ENCODE results near the gene MAPT.
A peak's percentile ranks its signal among the peaks of the same experiment; 100 is the strongest.

Gene MAPT

GRCh38 chr17:46037722-46038255 lies 143.4 kb downstream of the MAPT start:
- DNase-seq, result no peak

- no peak for DNase-seq
Observed at GRCh38 chr17:46038414-46038813, 144.1 kb downstream of the MAPT start.

- no peak for DNase-seq
Observed at GRCh38 chr17:46038937-46039336, 144.6 kb downstream of the MAPT start.

GRCh38 chr17:46039592-46040186 lies 145.3 kb downstream of the MAPT start:
- no peak for DNase-seq

GRCh38 chr17:46042246-46042645 lies 147.9 kb downstream of the MAPT start:
- DNase-seq, result no peak

GRCh38 chr17:46042925-46043324 lies 148.6 kb downstream of the MAPT start:
- no peak for DNase-seq

- no peak for DNase-seq
Observed at GRCh38 chr17:46043606-46044005, 149.3 kb downstream of the MAPT start.

GRCh38 chr17:46044286-46044928 lies 150.1 kb downstream of the MAPT start:
- peak; percentile 56 for DNase-seq

GRCh38 chr17:46044989-46045388 lies 150.6 kb downstream of the MAPT start:
- no peak for DNase-seq

GRCh38 chr17:46045639-46046038 lies 151.3 kb downstream of the MAPT start:
- DNase-seq, result no peak

GRCh38 chr17:46046957-46047356 lies 152.6 kb downstream of the MAPT start:
- DNase-seq, result no peak

GRCh38 chr17:46047398-46047797 lies 153.0 kb downstream of the MAPT start:
- no peak for DNase-seq

GRCh38 chr17:46047856-46048255 lies 153.5 kb downstream of the MAPT start:
- DNase-seq, result no peak

- no peak for DNase-seq
Observed at GRCh38 chr17:46049656-46050055, 155.3 kb downstream of the MAPT start.

- DNase-seq, result no peak
Observed at GRCh38 chr17:46053911-46054534, 159.7 kb downstream of the MAPT start.

GRCh38 chr17:46056800-46057304 lies 162.5 kb downstream of the MAPT start:
- no peak for DNase-seq

GRCh38 chr17:46057366-46057765 lies 163.0 kb downstream of the MAPT start:
- DNase-seq, result no peak

- DNase-seq, result no peak
Observed at GRCh38 chr17:46059486-46059885, 165.1 kb downstream of the MAPT start.

- no peak for DNase-seq
Observed at GRCh38 chr17:46060461-46060860, 166.1 kb downstream of the MAPT start.

- DNase-seq, result no peak
Observed at GRCh38 chr17:46061435-46061834, 167.1 kb downstream of the MAPT start.

GRCh38 chr17:46063241-46063640 lies 168.9 kb downstream of the MAPT start:
- no peak for DNase-seq

GRCh38 chr17:46064460-46064859 lies 170.1 kb downstream of the MAPT start:
- DNase-seq, result no peak

- DNase-seq, result no peak
Observed at GRCh38 chr17:46071796-46072195, 177.4 kb downstream of the MAPT start.

- DNase-seq, result no peak
Observed at GRCh38 chr17:46072998-46073397, 178.6 kb downstream of the MAPT start.
